Nephron (organoid): ENCODE measurements around the gene SEL1L3.

Experiments used
- H3K27ac Mint-ChIP-seq, 3 experiments: 2 replicates each; pipeline ENCODE4 v1.8.0; 2020; ENCODE audit warnings: mixed read lengths in 3 of 3, mild to moderate bottlenecking in 2 of 3, moderate library complexity in 1 of 3
- H3K27me3 Mint-ChIP-seq: 2 replicates; pipeline ENCODE4 v1.8.0; 2021; ENCODE audit warnings: low read depth, mild to moderate bottlenecking, moderate library complexity, mixed read lengths
- H3K36me3 Mint-ChIP-seq: 2 replicates; pipeline ENCODE4 v1.8.0; 2020; ENCODE audit warnings: low read depth, mixed read lengths
- H3K4me1 Mint-ChIP-seq: 2 replicates; pipeline ENCODE4 v1.8.0; 2020; ENCODE audit warnings: mixed read lengths
- H3K4me3 Mint-ChIP-seq, 3 experiments: 2 replicates each; pipeline ENCODE4 v1.8.0; 2020; ENCODE audit warnings: mild to moderate bottlenecking in 3 of 3, mixed read lengths in 3 of 3, moderate library complexity in 2 of 3
- H3K9me3 Mint-ChIP-seq: 2 replicates; pipeline ENCODE4 v1.8.0; 2020; ENCODE audit warnings: mixed read lengths
- TF ChIP-seq, protein P1 (sequence below), 3 experiments: fragments of 200-600 bp; sonication (generic); IDR thresholded peaks; one replicate each; pipeline ENCODE4 v1.5.0; 2021; ENCODE audit warnings: antibody characterized with exemption in 3 of 3; ENCODE audit not compliant: unreplicated experiment in 3 of 3

Gene SEL1L3

DNA sequence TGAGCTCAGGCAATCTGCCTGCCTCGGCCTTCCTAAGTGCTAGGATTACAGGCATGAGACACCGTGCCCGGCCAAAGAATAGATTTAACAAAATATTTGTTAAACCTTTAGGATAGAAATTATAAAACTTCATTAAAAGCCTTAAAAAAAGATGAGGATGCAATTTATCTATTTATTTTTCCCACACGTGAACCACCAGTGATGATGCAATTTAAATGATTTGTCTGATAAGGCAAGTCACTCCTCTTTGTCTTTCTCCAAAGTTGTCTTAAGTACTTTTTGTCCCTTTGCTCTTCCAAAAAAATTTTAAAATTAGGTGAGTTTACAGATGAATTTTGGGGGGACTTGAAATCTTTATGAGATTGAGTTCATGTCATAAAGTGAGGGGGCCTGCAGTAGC is 149.0 kb downstream of the SEL1L3 start:
- no peak overlapping the region for H3K27ac Mint-ChIP-seq
- H3K4me1 Mint-ChIP-seq: no peaks in the 10 kb centered on the region
- no peak overlapping the region for H3K4me3 Mint-ChIP-seq
- H3K27me3 Mint-ChIP-seq: no peaks in the 10 kb centered on the region
- H3K36me3 Mint-ChIP-seq: no peaks in the 10 kb centered on the region
- TF ChIP-seq, protein P1, sequence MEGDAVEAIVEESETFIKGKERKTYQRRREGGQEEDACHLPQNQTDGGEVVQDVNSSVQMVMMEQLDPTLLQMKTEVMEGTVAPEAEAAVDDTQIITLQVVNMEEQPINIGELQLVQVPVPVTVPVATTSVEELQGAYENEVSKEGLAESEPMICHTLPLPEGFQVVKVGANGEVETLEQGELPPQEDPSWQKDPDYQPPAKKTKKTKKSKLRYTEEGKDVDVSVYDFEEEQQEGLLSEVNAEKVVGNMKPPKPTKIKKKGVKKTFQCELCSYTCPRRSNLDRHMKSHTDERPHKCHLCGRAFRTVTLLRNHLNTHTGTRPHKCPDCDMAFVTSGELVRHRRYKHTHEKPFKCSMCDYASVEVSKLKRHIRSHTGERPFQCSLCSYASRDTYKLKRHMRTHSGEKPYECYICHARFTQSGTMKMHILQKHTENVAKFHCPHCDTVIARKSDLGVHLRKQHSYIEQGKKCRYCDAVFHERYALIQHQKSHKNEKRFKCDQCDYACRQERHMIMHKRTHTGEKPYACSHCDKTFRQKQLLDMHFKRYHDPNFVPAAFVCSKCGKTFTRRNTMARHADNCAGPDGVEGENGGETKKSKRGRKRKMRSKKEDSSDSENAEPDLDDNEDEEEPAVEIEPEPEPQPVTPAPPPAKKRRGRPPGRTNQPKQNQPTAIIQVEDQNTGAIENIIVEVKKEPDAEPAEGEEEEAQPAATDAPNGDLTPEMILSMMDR (IDR thresholded peaks at IDR 0.05; ENCODE audit: unreplicated experiment in 3 of 3): no peak
- H3K9me3 Mint-ChIP-seq: peaks cover 3% of the 10 kb centered on the region

DNA sequence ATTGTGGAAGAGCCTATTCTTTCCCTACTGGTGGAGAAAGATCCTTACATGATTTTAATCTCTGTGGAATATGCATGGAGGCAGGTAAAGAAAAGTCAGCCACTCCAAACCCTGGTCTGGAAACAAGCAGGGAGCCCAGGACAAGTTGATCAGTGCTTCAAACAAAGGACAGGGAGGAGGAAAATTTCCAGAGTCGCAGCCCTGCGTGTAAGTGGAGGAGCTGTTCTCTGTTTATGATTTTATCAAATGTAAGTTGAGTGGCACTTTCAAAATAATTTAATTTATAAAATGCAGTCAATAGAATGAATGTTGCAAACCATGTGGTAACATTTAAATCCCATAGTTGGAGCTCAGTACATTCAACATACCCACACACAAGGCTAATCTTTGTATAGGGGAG is 150.2 kb downstream of the SEL1L3 start:
- Mint-ChIP-seq H3K27me3 (no peaks in the 10 kb centered on the region), H3K4me1 (no peaks in the 10 kb centered on the region), H3K27ac (no peak overlapping the region), H3K36me3 (no peaks in the 10 kb centered on the region), H3K4me3 (no peak overlapping the region), H3K9me3 (peaks cover 5% of the 10 kb centered on the region)
- TF ChIP-seq, protein P1 (IDR thresholded peaks at IDR 0.05; ENCODE audit: unreplicated experiment in 3 of 3): no peak

DNA sequence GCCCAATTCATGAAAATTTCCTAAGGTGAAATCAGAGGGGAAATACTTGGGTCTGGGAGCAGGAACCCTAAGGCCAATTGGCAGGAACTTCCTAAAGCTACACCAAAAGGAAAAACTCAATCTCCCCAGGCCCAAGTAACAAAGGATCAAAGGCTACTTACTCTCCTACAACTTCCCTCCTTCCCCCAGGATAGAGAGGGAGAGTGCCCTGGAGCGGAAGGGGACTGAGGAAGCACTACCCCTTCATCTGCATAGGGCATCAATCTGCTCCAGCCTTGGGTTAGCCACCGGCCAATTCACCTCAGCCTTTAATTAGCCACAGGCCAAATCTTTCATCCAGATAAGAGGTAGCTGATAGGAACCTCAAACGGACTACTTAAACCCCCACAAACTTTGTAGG is 152.2 kb downstream of the SEL1L3 start:
- Mint-ChIP-seq H3K9me3 (peaks cover 5% of the 10 kb centered on the region), H3K36me3 (no peaks in the 10 kb centered on the region), H3K4me3 (no peak overlapping the region), H3K27me3 (no peaks in the 10 kb centered on the region), H3K4me1 (no peaks in the 10 kb centered on the region), H3K27ac (no peak overlapping the region)
- TF ChIP-seq, protein P1 (IDR thresholded peaks at IDR 0.05; ENCODE audit: unreplicated experiment in 3 of 3): no peak

DNA sequence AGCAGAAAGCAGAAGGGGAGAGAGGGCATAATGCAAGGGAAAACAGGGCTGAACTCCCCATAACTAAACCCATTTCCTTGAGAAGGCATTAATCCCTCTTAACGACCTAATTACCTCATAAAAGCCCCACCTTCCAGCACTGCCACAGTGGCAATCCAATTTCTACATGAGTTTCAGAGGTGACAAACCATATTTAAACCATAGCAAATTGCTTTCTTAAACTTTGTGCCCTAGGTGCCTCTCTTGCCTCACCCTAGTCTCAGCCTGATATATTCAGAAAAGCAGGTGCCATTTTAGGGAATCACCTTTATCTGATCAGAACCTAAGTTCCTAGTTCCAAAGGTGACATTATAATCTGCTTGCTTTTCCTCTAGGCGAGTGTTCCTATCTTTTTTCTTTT is 158.3 kb downstream of the SEL1L3 start:
- Mint-ChIP-seq H3K27me3 (no peaks in the 10 kb centered on the region), H3K27ac (no peak overlapping the region), H3K4me3 (no peak overlapping the region), H3K9me3 (peaks cover 9% of the 10 kb centered on the region), H3K4me1 (no peaks in the 10 kb centered on the region), H3K36me3 (no peaks in the 10 kb centered on the region)
- TF ChIP-seq, protein P1 (IDR thresholded peaks at IDR 0.05; ENCODE audit: unreplicated experiment in 3 of 3): no peak

DNA sequence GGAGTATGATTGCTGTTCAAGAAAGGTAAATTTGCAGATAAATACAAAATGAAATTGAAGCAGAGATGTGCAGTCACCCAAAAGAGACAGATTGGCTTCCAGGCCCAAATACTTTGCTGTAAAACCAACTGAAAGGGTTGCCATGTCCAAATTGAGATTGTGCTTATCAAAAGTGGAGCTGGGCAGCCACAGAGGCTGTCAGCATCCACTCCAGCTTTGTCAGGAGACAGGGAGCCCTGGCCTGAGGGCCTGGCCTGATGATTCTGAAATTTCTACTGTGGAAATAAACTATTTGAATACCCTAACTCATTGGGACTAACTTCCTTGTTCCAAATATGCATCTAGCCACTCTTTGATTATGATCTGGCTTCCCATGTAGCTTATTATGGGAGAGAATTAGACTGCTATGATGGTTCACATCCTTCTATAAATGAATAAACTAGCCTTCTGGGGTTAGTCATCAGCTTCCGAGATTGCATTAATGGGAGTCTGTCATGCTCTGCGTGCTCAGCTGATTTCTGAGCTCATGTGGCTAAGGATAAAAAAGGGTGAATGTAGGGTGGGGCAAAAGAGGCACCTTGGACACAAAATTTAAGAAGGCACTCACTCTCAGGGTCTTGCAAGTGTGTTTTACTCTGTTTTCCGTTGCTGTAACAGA is 158.9 kb downstream of the SEL1L3 start:
- TF ChIP-seq, protein P1 (IDR thresholded peaks at IDR 0.05; ENCODE audit: unreplicated experiment in 3 of 3): no peak
- Mint-ChIP-seq H3K4me3 (no peak overlapping the region), H3K4me1 (no peaks in the 10 kb centered on the region), H3K9me3 (peaks cover 6% of the 10 kb centered on the region), H3K27me3 (no peaks in the 10 kb centered on the region), H3K27ac (no peak overlapping the region), H3K36me3 (no peaks in the 10 kb centered on the region)

DNA sequence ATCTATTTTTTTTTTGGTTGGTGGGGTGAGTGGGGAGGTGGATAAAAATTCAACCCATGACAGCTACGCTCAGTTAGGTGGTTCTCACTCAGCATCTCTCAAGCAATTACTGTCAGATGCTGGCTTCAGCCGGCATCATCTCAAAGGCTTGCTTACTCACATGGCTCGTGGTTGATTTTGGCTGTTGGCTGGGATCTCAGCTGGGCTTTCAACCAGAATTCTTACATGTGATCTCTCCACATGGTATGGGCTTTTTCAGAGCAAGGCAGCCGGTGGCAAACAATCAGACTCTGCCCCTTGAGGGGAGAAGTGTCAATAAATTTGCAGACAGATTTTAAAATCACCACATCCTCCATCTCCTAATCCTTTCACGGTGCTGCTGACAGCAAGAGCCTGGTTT is 159.9 kb downstream of the SEL1L3 start:
- no peak overlapping the region for H3K27ac Mint-ChIP-seq
- H3K9me3 Mint-ChIP-seq: peaks cover 3% of the 10 kb centered on the region
- H3K36me3 Mint-ChIP-seq: no peaks in the 10 kb centered on the region
- no peaks in the 10 kb centered on the region for H3K4me1 Mint-ChIP-seq
- no peaks in the 10 kb centered on the region for H3K27me3 Mint-ChIP-seq
- H3K4me3 Mint-ChIP-seq: no peak overlapping the region
- TF ChIP-seq, protein P1 (IDR thresholded peaks at IDR 0.05; ENCODE audit: unreplicated experiment in 3 of 3): no peak
